Lower leg skin (tissue), 4 donors: ENCODE results near the gene PLA2G4E. TPM values are rescaled to one million over a fixed set of nuclear protein-coding genes. Genes with fewer than 3 reads are reported as not detected.

Experiments
- DNase-seq, 2 donors: peaks; one replicate each; pipeline ENCODE4 v3.0.0-alpha.2; 2019; ENCODE audit warnings: low spot score in 2 of 2
- H3K4me3 ChIP-seq: fragments of 200-600 bp; sonication (generic); 2 replicates; pipeline ENCODE4 v1.5.1; 2017; ENCODE audit warnings: mild to moderate bottlenecking, low read depth; ENCODE audit not compliant: poor library complexity, severe bottlenecking
- CTCF ChIP-seq, 3 donors: fragments of 450-650 bp; IDR thresholded peaks; one replicate each; pipeline ENCODE4 v1.5.1; 2016; ENCODE audit warnings: antibody characterized with exemption in 3 of 3, mild to moderate bottlenecking in 3 of 3, moderate library complexity in 2 of 3
- POLR2A ChIP-seq, 2 donors: fragments of 450-650 bp; IDR thresholded peaks; one replicate each; pipeline ENCODE4 v1.6.1; 2016 to 2017; ENCODE audit warnings: antibody characterized with exemption in 2 of 2, mild to moderate bottlenecking in 1 of 2, moderate library complexity in 1 of 2
- WGBS, 2 donors: methylation state at CpG; one replicate each; pipeline ENCODE4 v1.1.5; 2018; 5-methylcytosine and 5-hydroxymethylcytosine counted together
- intact Hi-C: fragments of 100-400 bp; cut with DNase I; formaldehyde crosslinking; loops from one replicate; pipeline ENCODE4 v1.15.0; 2023; ENCODE audit warnings: low total_unique reads
- total RNA-seq, 4 donors: library from RNA; depleted of rRNA; stranded (reverse); fragments of >200 nt; gene quantifications; one replicate each; pipeline ENCODE4 v1.1.0, GENCODE V29; 2016

The PLA2G4E gene
- total RNA-seq, 4 donors from 2014 or later, result 49.8 to 67.2 (median 51.5) TPM

GRCh38 chr15:41996376-41996775 is 24.5 kb downstream of the PLA2G4E start:
- no peak for DNase-seq
- WGBS, 2 donors, result 90 to 93% methylated on average over 10 of the region's 10 CpGs
- H3K4me3 ChIP-seq, result no peak overlapping the region
- intact Hi-C loops, result no loop called here
- TF ChIP-seq CTCF (IDR thresholded peaks at IDR 0.05), result no peak
- TF ChIP-seq POLR2A (IDR thresholded peaks at IDR 0.05), result no peak

GRCh38 chr15:41995476-41995855 is 25.4 kb downstream of the PLA2G4E start:
- DNase-seq, result no peak
- no peak for TF ChIP-seq POLR2A (IDR thresholded peaks at IDR 0.05)
- no peak for TF ChIP-seq CTCF (IDR thresholded peaks at IDR 0.05)
- H3K4me3 ChIP-seq, result no peak overlapping the region
- intact Hi-C loops, result no loop called here
- 92 to 98% methylated on average over 7 of the region's 7 CpGs for WGBS, 2 donors

GRCh38 chr15:41994772-41995475 is 25.9 kb downstream of the PLA2G4E start:
- DNase-seq, result no peak
- TF ChIP-seq CTCF (IDR thresholded peaks at IDR 0.05) (no peak), POLR2A (IDR thresholded peaks at IDR 0.05) (no peak)
- 82 to 85% methylated on average over 8 to 10 of the region's 10 CpGs for WGBS, 2 donors
- intact Hi-C loops, result no loop called here
- H3K4me3 ChIP-seq, result no peak overlapping the region

GRCh38 chr15:41994171-41994650 is 26.6 kb downstream of the PLA2G4E start:
- no peak for DNase-seq
- TF ChIP-seq POLR2A (IDR thresholded peaks at IDR 0.05) (no peak), CTCF (IDR thresholded peaks at IDR 0.05) (no peak)
- 79% methylated on average over 5 of the region's 5 CpGs for WGBS, 2 donors
- intact Hi-C loops, result no loop called here
- H3K4me3 ChIP-seq, result no peak overlapping the region

- DNase-seq, result no peak
- 82 to 89% methylated on average over 11 of the region's 11 CpGs for WGBS, 2 donors
- intact Hi-C loops, result no loop called here
- no peak overlapping the region for H3K4me3 ChIP-seq
- TF ChIP-seq POLR2A (IDR thresholded peaks at IDR 0.05), result no peak
- TF ChIP-seq CTCF (IDR thresholded peaks at IDR 0.05), result no peak
Observed at GRCh38 chr15:41993472-41994170, 27.2 kb downstream of the PLA2G4E start.
